CD4-positive, alpha-beta T cell treated with Interleukin-6 for 4 hours (primary cell): Measurements from ENCODE around the gene C4BPA.

Experiments
- DNase-seq: peaks from one replicate; pipeline ENCODE4 v3.0.0-alpha.2; 2020; ENCODE audit warnings: mixed read lengths

C4BPA gene

DNA sequence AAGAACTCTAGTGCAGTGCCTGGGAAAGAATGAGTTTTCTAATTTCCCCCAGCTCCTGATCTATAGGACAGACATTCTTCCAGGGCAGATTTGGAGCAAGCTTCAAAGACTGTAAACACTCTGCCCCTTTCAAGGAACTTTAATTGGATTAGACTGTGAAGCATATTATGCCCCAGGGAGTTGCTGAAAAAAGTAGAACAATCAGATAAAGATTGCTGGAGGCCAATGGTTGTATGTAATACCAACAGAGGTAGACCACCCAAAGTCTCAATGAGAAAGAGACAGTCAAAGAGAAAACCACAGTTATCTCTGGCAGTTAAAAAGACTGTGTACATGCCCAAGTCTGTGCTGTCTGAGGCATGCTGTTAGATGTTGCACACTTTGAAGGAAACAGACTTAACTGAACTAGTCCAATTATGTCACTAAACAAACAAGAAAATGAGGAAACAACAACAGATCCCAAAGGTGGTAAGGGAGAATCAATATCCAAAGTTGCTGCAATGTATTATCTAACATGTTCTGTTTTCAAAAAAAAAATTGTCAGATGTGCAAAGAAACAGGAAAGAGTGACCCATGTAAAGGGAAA, 24.4 kb downstream of the C4BPA start:
- DNase-seq: no peak

- DNase-seq: no peak
These were observed 25.0 kb downstream of the C4BPA start for GRCh38 chr1:207129053-207129452.

DNA sequence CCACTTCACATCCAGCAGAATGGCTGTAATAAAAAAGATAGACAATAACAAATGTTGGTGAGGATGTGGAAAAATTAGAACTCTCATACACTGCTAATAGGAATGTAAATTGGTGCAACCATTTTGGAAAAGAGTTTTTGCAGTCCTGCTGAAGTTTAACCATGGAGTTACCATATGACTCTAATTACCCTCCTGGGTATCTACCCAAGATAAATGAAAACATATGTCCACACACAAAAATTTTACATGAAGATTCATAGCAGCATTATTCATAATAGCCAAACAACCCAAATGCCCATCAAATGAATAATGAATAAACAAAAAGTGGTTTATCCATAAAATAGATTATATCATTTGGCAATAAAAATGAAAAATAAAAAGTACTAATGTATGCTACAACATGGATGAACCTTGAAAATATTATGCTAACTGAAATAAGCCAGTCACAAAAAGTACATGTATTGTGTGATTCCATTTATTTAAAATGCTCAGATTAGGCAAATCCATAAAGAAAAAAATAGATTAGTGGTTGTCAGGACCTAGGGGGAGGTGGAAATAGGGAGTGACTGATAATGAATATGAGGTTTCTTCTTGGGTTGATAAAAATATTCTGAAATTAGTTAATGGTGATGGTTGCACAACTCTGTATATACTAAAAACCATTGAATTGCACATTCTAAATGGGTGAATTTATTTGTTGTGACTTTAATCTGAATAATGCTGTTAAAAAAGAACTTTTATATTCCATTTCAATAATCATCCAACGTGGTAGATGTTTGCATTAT, 26.4 kb downstream of the C4BPA start:
- no peak for DNase-seq

- no peak for DNase-seq
These were observed 27.1 kb downstream of the C4BPA start for GRCh38 chr1:207131163-207131562.

DNA sequence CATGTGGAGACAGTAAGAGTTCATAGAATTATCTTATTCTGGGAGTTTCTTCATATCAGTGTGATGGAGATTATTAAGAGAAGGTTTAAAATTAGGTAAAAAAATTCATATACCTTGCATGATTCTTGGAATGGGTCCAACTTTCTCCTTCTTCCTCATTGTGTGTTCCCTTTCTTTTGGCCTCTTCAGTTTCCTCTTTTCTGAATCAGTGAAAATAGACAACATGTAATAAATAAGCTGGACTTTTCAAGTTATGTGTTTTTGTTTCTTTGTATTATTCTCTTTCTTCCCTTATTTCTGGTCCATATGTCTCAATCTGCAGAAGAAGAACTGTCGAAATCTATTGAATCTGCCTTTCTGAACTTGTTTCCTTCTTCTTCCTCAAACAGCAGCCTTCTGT, 30.5 kb downstream of the C4BPA start:
- DNase-seq: no peak

GRCh38 chr1:207139616-207140015, 35.6 kb downstream of the C4BPA start:
- no peak for DNase-seq

DNA sequence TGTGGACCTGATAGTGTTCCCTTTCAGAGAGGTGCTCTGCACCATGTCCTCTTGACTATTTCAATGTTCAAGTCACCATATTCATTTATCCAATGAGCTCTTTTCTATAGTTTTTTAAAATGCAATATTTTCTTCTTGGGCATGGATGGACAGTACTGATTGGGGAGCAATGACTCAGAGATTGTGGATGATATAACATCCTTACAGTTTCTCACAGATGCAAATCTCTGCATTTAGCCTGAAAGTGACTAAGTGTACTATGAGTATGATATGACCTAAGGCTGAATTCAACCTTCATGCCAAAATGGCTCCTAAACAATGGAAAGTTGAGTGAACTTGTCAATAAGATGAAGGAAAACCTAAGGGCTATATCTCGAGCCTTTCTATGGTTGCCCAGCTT, 36.5 kb downstream of the C4BPA start:
- DNase-seq: no peak

DNA sequence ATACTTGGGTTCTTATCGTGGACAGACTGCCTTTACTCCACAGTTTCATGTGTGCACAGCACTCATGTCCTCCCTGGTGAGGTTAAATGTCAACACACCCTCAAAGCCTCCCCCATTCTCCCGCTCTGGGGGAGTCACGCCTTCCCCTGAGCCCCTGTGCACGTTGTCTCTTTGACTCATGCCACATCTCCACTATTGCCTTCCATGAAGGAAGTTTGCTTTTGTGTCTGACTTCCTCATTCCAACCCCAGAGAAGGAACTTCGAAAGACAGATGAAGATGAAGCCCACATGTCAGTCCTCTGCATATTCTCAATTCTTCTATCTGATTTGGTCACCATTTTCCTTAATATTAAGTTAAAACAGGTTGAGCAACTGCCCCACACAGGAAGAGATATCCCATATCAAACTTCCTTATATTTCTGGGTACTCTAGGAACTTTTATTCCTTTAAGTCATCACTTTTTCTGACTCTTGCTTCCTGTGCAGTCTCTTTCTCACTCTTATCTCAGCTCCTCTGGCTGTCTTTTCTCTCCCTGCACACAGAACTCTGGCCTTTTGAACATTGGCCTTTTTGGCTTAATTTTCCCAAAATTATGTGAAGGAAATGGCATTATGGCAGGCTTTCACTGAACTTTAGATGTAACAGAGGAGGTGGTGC, 41.5 kb downstream of the C4BPA start:
- DNase-seq: no peak

GRCh38 chr1:207151920-207152319, 47.9 kb downstream of the C4BPA start:
- no peak for DNase-seq

DNA sequence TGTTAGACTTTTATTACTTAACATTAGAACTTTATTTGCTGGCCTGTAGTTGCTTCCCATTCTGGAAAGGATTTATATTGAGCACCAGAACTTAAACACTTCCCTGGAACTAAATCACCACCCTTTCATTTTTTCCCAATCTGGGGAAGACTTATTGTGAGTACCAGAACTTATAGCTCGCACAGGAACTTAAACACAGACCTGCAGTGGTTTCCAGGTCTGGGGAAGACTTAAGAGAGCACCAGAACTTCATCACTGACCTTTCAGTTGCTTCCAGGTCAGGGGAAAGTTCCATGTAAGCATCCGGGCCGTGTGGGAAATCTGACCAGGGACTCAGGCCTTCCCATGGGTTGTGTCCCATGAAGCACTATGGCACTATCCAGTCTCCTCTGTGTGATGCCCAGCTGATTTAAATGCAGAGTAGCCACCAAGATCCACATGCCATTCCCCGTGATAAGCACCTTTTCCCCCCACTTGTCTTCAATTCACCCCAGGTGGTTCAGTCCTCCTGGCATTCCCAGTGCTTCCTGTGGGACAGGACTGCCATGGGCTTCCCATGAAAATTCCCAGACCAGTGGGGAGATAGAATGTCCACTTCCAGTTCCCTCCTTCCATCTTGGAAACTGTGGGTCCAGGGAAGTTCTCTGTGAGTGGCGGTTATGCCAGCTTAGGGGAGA, 48.9 kb downstream of the C4BPA start:
- DNase-seq: no peak

DNA sequence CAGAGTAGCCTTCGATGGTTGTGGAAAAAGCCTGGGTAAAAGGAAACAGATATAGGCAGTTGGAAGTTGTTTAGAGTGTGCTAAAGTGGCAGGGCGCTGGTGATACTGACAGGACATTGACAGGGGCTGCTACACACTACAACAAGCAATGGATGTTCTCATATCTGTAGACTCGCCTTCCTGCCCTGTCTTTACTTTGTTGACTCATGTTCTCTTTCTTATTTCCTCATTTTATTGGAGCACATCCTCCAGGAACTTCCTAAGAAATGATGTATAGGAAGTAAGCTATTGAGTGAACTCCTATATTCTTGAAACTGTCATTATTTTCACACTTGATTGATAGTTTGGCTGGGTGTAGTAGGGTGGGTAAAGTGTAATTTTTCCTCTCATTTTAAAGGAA, 51.0 kb downstream of the C4BPA start:
- no peak for DNase-seq

GRCh38 chr1:207156095-207156494, 52.1 kb downstream of the C4BPA start:
- no peak for DNase-seq

- DNase-seq: no peak
These were observed 52.8 kb downstream of the C4BPA start for GRCh38 chr1:207156826-207157225.

GRCh38 chr1:207164086-207164485, 60.1 kb downstream of the C4BPA start:
- no peak for DNase-seq

DNA sequence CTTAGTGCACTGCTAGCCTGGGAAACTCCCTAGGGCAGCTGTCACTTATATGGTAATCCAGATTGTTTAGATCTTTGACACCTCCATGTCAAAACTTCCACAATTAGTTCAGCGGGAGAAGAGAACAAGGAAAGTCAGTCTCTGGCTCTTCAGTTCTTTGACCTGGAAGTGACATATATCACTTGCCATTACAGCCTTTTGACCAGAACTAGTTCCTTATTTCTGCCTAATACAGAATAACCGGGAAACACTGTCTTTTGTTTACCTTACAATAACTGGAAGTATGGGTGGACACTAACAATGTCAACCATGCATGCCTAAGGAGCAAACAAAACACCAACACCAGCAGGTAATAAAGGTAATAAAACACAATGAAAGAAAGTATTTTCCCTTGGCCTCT, 68.3 kb downstream of the C4BPA start:
- no peak for DNase-seq

DNA sequence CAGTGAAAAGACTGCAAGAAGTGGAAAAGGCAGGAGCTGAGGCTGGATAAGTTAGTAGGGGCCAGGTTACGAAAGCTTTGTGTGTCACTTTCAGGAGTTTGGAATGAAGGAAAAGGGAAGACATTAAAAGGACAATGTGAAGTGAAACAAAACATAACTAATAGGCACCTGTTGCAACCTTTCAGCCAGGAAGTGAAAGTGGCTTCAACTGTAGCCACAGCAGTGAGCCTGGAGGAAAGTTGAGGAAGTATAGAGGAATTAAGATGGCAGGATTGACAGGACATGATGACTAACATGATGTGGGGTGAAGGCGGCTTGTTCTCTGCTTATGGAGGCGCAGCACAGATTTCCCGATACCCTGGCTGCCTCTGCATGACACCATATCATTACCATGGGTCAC, 68.9 kb downstream of the C4BPA start:
- no peak for DNase-seq

- DNase-seq: no peak
These were observed 69.4 kb downstream of the C4BPA start for GRCh38 chr1:207173396-207173795.

- DNase-seq: no peak
These were observed 70.9 kb downstream of the C4BPA start for GRCh38 chr1:207174913-207175312.

GRCh38 chr1:207179036-207179435, 75.0 kb downstream of the C4BPA start:
- DNase-seq: no peak

- DNase-seq: no peak
These were observed 77.8 kb downstream of the C4BPA start for GRCh38 chr1:207181847-207182246.

- DNase-seq: no peak
These were observed 82.5 kb downstream of the C4BPA start for GRCh38 chr1:207186503-207186902.

GRCh38 chr1:207188901-207189300, 84.9 kb downstream of the C4BPA start:
- no peak for DNase-seq

- DNase-seq: no peak
These were observed 87.0 kb downstream of the C4BPA start for GRCh38 chr1:207191061-207191460.

- DNase-seq: no peak
These were observed 87.7 kb downstream of the C4BPA start for GRCh38 chr1:207191776-207192175.
